PC-3 (cell line): Measurements from ENCODE around the gene MAML3.

Experiments
- CTCF ChIP-seq: fragments of 300-600 bp; sonication (generic); conservative IDR thresholded peaks from 2 replicates; pipeline ENCODE4 v1.5.1; 2017; ENCODE audit warnings: antibody characterized with exemption, low read depth, mild to moderate bottlenecking, low read length
- EZH2 ChIP-seq: fragments of 300-600 bp; sonication (generic); IDR thresholded peaks from one replicate; pipeline ENCODE4 v1.6.1; 2017; ENCODE audit warnings: antibody characterized with exemption, mild to moderate bottlenecking, low read length; ENCODE audit not compliant: unreplicated experiment
- EZH2phosphoT487 ChIP-seq: fragments of 300-600 bp; sonication (generic); IDR thresholded peaks from 2 replicates; pipeline ENCODE4 v1.6.1; 2018; ENCODE audit warnings: mild to moderate bottlenecking, antibody characterized with exemption, low read length, borderline replicate concordance

- TF ChIP-seq CTCF (no peak), EZH2 (no peak), EZH2phosphoT487 (no peak)
These were observed 220.4 kb downstream of the MAML3 start for GRCh38 chr4:139933541-139933940.
